ENCODE results near the gene ACP1. TPM values are rescaled to one million over a fixed set of nuclear protein-coding genes. Genes with fewer than 3 reads are reported as not detected.

The ACP1 gene
- total and polyA plus RNA-seq, 2 of the 8 experiments (the other 6 are each of a cell fraction or from before 2014, with no cell fraction given), result 115 to 155 TPM

DNA sequence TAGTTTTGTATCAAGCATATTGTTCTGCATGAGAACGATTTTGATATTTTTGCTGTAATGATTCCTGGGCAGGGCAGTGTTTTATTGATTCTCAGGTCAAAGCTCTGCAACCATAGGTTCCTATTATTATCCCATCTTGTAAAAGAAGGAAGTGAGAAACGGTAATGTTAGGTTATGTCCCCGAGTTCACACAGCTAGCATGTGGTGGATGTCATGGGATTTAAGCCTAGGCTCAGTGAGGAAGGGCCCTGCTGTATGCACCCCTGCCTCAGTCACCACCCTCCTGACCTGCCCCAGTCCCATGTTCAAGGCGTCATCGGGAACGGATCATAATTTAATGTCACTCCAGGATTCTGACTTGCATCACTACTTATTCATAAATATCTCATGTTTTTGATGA lies 10.7 kb downstream of the ACP1 start (continued):
- TF ChIP-seq, protein P1, sequence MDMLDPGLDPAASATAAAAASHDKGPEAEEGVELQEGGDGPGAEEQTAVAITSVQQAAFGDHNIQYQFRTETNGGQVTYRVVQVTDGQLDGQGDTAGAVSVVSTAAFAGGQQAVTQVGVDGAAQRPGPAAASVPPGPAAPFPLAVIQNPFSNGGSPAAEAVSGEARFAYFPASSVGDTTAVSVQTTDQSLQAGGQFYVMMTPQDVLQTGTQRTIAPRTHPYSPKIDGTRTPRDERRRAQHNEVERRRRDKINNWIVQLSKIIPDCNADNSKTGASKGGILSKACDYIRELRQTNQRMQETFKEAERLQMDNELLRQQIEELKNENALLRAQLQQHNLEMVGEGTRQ (IDR thresholded peaks at IDR 0.05; ENCODE audit: low read length), result no peak
- TF ChIP-seq, protein P2, sequence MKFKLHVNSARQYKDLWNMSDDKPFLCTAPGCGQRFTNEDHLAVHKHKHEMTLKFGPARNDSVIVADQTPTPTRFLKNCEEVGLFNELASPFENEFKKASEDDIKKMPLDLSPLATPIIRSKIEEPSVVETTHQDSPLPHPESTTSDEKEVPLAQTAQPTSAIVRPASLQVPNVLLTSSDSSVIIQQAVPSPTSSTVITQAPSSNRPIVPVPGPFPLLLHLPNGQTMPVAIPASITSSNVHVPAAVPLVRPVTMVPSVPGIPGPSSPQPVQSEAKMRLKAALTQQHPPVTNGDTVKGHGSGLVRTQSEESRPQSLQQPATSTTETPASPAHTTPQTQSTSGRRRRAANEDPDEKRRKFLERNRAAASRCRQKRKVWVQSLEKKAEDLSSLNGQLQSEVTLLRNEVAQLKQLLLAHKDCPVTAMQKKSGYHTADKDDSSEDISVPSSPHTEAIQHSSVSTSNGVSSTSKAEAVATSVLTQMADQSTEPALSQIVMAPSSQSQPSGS (IDR thresholded peaks at IDR 0.05; ENCODE audit: low read length), result no peak

Data from H1 (cell line).